HG02588 (cell line): Measurements from ENCODE around the gene SERPINF2.
"Not testable (repeated sequence)": the region's sequence is repeated elsewhere in the genome, so short reads cannot be mapped to it uniquely, and the experiment has no call there.

Source experiments
- ATAC-seq: cut with Tn5 transposase; IDR thresholded peaks from one replicate; pipeline ENCODE4 v1.9.1; 2021; ENCODE audit warnings: mild to moderate bottlenecking, moderate library complexity; ENCODE audit not compliant: unreplicated experiment

Gene SERPINF2

GRCh38 chr17:1786708-1787107 is 44.0 kb downstream of the SERPINF2 start:
- no peak for ATAC-seq

GRCh38 chr17:1787301-1787902 is 44.7 kb downstream of the SERPINF2 start:
- ATAC-seq: no peak

GRCh38 chr17:1789936-1790335 is 47.3 kb downstream of the SERPINF2 start:
- no peak for ATAC-seq

GRCh38 chr17:1792495-1793446 is 50.1 kb downstream of the SERPINF2 start:
- no peak for ATAC-seq

GRCh38 chr17:1793447-1793806 is 50.8 kb downstream of the SERPINF2 start:
- no peak for ATAC-seq

- ATAC-seq: no peak
Observed at GRCh38 chr17:1796800-1797199, 54.1 kb downstream of the SERPINF2 start.

GRCh38 chr17:1797323-1797722 is 54.7 kb downstream of the SERPINF2 start:
- ATAC-seq: no peak

- not testable (repeated sequence) for ATAC-seq
Observed at GRCh38 chr17:1797846-1798245, 55.2 kb downstream of the SERPINF2 start.

- ATAC-seq: no peak
Observed at GRCh38 chr17:1800240-1800639, 57.6 kb downstream of the SERPINF2 start.

- ATAC-seq: no peak
Observed at GRCh38 chr17:1800712-1801111, 58.0 kb downstream of the SERPINF2 start.

- no peak for ATAC-seq
Observed at GRCh38 chr17:1802429-1802828, 59.8 kb downstream of the SERPINF2 start.

- no peak for ATAC-seq
Observed at GRCh38 chr17:1803280-1803679, 60.6 kb downstream of the SERPINF2 start.
